Measurements from ENCODE around the gene MCM3AP.

Gene MCM3AP

DNA sequence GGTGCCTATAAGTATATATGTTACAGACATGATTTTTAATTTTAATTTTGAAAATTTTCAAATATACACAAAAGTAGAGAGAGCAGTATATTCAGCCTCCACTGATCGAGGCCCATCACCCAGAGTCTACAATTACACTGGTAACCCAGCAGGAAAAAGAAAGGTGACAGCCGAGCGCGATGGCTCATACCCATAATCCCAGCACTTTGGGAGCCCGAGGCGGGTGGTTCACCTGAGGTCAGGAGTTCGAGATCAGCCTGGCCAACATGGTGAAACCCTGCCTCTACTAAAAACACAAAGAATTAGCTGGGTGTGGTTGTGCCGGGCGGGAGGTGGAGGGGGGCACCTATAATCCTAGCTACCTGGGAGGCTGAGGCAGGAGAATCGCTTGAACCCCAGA lies 2.1 kb upstream of the MCM3AP start:
- peaks cover 52% of the 10 kb centered on the region for H3K79me2 ChIP-seq (ENCODE audit: insufficient read depth, low read length)
- H2AFZ ChIP-seq (ENCODE audit: low read depth, low read length): no peak overlapping the region
- H3K9ac ChIP-seq (ENCODE audit: low read depth, low read length): peak overlapping the region; percentile 98; the same call in 1 of the 2 replicates
- TF ChIP-seq CTCF (IDR thresholded peaks at IDR 0.05; ENCODE audit: borderline replicate concordance, extremely low read depth, low read length, poor library complexity, severe bottlenecking) (no peak), EZH2 (IDR thresholded peaks at IDR 0.05; ENCODE audit: borderline replicate concordance, low read depth, low read length, severe bottlenecking) (no peak)
- DNase-seq: no peak
- no peak for ATAC-seq (ENCODE audit: insufficient read depth, low read depth)
- peaks cover 42% of the 10 kb centered on the region for H3K4me1 ChIP-seq (ENCODE audit: insufficient read depth, low read length)
- H4K20me1 ChIP-seq (ENCODE audit: insufficient read depth, low read length): peaks cover 10% of the 10 kb centered on the region; the same call in 1 of the 2 replicates
- no peaks in the 10 kb centered on the region for H3K9me3 ChIP-seq (ENCODE audit: insufficient read depth, low read length, severe bottlenecking)
- peaks cover 29% of the 10 kb centered on the region for H3K36me3 ChIP-seq (ENCODE audit: insufficient read depth, low read length)
- no peak overlapping the region for H3K27ac ChIP-seq (ENCODE audit: low read length)
- no peaks in the 10 kb centered on the region for H3K27me3 ChIP-seq (ENCODE audit: insufficient read depth, low read length, poor library complexity)
- H3K4me2 ChIP-seq (ENCODE audit: insufficient read depth, low read length): peak overlapping the region; percentile 85; the same call in 1 of the 2 replicates
- peak overlapping the region in 1 of 2 experiments; percentile 80; a peak in 1 of 4 replicates for H3K4me3 ChIP-seq (ENCODE audit: low read depth in 1 of 2, low read length in 2 of 2)

- no peaks in the 10 kb centered on the region for H3K27me3 ChIP-seq (ENCODE audit: insufficient read depth, low read length, poor library complexity)
- H3K36me3 ChIP-seq (ENCODE audit: insufficient read depth, low read length): peaks cover 25% of the 10 kb centered on the region
- peak overlapping the region; percentile 84 for H2AFZ ChIP-seq (ENCODE audit: low read depth, low read length)
- H3K4me1 ChIP-seq (ENCODE audit: insufficient read depth, low read length): peaks cover 50% of the 10 kb centered on the region
- ATAC-seq (ENCODE audit: insufficient read depth, low read depth) (no peak; the same call in 2 of the 3 replicates), DNase-seq (no peak)
- H4K20me1 ChIP-seq (ENCODE audit: insufficient read depth, low read length): peaks cover 10% of the 10 kb centered on the region; the same call in 1 of the 2 replicates
- H3K79me2 ChIP-seq (ENCODE audit: insufficient read depth, low read length): peaks cover 61% of the 10 kb centered on the region
- H3K9ac ChIP-seq (ENCODE audit: low read depth, low read length): peak overlapping the region; percentile 98
- TF ChIP-seq CTCF (IDR thresholded peaks at IDR 0.05; ENCODE audit: borderline replicate concordance, extremely low read depth, low read length, poor library complexity, severe bottlenecking): no peak
- TF ChIP-seq EZH2 (IDR thresholded peaks at IDR 0.05; ENCODE audit: borderline replicate concordance, low read depth, low read length, severe bottlenecking): no peak
- peak overlapping the region; percentile 42 to 80 for H3K4me3 ChIP-seq (ENCODE audit: low read depth in 1 of 2, low read length in 2 of 2)
- H3K27ac ChIP-seq (ENCODE audit: low read length): peak overlapping the region; percentile 81
- H3K9me3 ChIP-seq (ENCODE audit: insufficient read depth, low read length, severe bottlenecking): no peaks in the 10 kb centered on the region
- H3K4me2 ChIP-seq (ENCODE audit: insufficient read depth, low read length): peak overlapping the region; percentile 85
Observed at GRCh38 chr21:46286648-46287002, 1.2 kb upstream of the MCM3AP start.

DNA sequence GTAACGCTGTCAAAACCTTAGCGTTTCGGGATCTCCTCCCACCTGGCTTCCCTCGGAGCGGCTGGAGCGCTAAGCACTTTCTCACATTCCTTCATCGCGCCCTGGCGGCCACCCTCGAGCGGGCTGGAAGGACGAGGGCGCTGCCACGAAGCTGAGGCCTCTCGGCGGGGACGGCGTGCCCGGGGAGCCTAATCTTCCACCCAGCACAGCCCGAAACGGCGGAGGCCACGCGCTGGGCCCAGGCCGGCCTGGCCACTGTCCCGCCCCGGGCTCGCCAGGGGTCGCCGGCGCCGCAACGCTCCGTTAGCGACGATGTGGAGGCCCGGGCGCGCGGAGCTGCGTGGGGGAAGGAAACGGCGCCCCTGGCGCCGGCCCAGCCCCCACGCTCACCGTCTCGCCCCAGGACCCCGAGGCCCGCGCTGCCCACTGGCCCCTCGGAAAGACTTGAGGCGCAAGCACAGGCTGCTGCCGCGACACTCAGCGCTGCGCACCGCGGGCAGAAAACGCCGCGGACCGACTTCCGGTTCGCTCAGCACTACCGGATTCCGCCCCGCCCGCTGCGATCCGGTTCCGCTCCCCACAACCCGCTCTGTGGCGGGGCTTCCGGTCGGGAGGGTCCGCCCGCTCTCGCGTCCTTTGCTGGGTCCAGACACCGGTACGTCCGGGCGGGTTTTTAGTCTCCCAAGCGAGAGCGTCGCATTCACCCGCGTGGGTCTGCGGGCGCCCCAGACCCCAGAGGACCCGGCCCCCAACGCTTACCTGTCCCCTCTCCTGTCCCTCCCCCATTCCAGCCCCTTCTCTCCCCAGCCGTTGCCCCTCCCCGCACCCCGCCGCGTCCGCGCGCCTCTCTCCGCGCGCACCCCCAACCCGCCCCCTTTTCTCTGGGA lies 593 bp upstream of the MCM3AP start, which contains the start of gene YBEY:
YBEY (plus strand) TSS at position 582 of the 887 bp plus-strand sequence. CDS start 572 bp downstream, outside the sequence.
- peak within 1 kb of the TSS; percentile 84 for H2AFZ ChIP-seq (ENCODE audit: low read depth, low read length)
- H3K27ac ChIP-seq (ENCODE audit: low read length): peak within 1 kb of the TSS; percentile 81
- peak within 1 kb of the TSS; percentile 98 for H3K9ac ChIP-seq (ENCODE audit: low read depth, low read length)
- no peaks in the 10 kb centered on the region for H3K27me3 ChIP-seq (ENCODE audit: insufficient read depth, low read length, poor library complexity)
- H4K20me1 ChIP-seq (ENCODE audit: insufficient read depth, low read length): peaks cover 13% of the 10 kb centered on the region; the same call in 1 of the 2 replicates
- TF ChIP-seq EZH2 (IDR thresholded peaks at IDR 0.05; ENCODE audit: borderline replicate concordance, low read depth, low read length, severe bottlenecking) (no peak), CTCF (IDR thresholded peaks at IDR 0.05; ENCODE audit: borderline replicate concordance, extremely low read depth, low read length, poor library complexity, severe bottlenecking) (peak; percentile 63)
- H3K4me3 ChIP-seq (ENCODE audit: low read depth in 1 of 2, low read length in 2 of 2): peak within 1 kb of the TSS; percentile 42 to 80
- no peaks in the 10 kb centered on the region for H3K9me3 ChIP-seq (ENCODE audit: insufficient read depth, low read length, severe bottlenecking)
- DNase-seq: peak; percentile 89
- H3K36me3 ChIP-seq (ENCODE audit: insufficient read depth, low read length): peaks cover 24% of the 10 kb centered on the region
- H3K4me1 ChIP-seq (ENCODE audit: insufficient read depth, low read length): peaks cover 50% of the 10 kb centered on the region
- H3K4me2 ChIP-seq (ENCODE audit: insufficient read depth, low read length): peak within 1 kb of the TSS; percentile 85
- peak; percentile 90 for ATAC-seq (ENCODE audit: insufficient read depth, low read depth)
- H3K79me2 ChIP-seq (ENCODE audit: insufficient read depth, low read length): peaks cover 68% of the 10 kb centered on the region
